GM20431 (cell line): ENCODE measurements around the gene BRME1.

Experiments
- in situ Hi-C: fragments of 300-500 bp; cut with MseI, MboI; formaldehyde crosslinking; loops from one replicate; pipeline ENCODE4 v1.15.0; 2020; ENCODE audit warnings: low sequenced_read_pairs; ENCODE audit not compliant: unreplicated experiment

Gene BRME1

DNA sequence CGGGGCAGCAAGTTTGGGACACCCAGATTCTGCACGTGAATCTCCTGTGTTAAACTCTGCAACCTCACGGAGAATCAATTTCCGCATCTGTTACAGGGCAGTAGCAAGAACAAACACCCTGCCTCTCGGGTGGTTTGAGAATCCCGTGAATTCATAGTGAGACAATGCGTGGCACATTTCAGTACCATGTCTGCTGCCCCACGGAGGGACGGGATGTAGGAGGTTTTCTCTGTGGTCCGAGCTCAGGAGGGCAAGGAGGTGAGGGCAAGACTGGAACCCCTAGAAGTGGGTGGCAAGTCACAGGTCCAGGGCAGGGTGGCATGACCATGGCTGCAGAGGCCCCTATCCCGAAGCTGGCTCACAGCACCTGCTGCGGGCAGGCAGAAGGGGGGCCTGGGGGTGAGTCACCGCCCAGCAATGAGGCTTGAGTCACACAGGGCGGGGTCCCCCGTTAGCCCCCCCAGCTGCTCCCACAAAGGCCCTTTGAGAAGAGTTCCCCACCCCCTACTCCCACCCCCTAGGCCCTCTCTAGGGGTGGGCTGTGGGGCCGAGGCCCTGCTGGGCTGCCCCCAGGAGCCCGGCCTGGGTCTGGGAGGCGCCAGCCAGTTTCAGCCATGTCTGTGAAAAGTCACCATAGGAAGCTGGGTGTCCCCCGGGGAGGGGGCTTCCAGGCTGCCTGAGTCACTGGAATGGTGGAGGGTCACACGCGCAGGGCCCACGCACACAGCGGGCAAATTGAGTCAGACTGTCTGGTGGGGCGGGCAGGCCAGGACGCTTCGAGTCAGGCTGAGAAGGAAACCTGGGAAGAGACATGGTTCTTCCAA is 54.8 kb downstream of the BRME1 start:
- in situ Hi-C loops, result loop anchor here (10.0 kb wide), 1 partner anchor 66 kb away; no protein-coding TSS in a partner anchor

DNA sequence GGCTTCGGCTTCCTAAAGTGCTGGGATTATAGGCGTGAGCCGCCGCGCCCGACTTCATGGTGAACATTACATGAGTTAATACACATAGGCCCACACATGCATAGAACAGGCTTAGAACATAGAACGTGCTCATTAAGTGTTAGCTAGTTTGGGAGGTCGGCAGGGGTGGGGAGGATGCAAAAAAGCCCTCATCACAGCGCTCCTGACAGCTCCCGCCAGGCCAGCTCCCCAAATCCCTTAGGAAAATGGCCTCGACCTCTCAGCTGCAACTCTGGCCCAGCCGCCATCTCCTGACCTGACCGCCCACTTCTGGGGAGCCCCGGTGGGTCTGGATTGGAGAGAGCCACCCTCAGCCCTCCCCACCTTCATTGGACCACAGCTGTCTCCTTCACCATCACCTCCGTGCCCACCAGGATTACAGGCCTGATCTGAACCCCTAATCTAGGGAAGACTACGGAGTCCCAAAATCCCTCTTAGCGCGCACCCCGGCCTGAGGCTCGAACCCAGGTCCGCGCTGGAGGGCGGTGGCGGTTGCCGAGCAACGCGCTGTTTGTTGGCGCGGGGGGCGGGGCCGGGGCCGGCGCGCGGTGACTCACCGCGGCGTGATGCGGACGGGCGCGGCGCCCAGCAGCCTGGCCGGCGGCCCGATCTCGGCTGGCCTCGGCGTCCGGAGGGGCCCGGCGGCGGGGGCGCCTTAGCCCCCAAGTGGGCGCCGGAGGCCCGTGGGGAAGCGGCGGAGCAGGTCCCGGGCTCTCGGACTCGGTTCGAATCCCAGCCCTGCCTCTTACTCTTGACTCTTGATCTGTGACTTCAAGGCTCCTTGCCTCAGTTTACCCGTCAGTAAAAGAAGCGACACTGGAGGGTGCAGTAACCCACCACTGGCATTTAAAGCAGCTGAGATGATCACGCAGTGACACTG is 55.7 kb downstream of the BRME1 start:
- in situ Hi-C loops, result loop anchor here (10.0 kb wide), 1 partner anchor 65 kb away; no protein-coding TSS in a partner anchor

DNA sequence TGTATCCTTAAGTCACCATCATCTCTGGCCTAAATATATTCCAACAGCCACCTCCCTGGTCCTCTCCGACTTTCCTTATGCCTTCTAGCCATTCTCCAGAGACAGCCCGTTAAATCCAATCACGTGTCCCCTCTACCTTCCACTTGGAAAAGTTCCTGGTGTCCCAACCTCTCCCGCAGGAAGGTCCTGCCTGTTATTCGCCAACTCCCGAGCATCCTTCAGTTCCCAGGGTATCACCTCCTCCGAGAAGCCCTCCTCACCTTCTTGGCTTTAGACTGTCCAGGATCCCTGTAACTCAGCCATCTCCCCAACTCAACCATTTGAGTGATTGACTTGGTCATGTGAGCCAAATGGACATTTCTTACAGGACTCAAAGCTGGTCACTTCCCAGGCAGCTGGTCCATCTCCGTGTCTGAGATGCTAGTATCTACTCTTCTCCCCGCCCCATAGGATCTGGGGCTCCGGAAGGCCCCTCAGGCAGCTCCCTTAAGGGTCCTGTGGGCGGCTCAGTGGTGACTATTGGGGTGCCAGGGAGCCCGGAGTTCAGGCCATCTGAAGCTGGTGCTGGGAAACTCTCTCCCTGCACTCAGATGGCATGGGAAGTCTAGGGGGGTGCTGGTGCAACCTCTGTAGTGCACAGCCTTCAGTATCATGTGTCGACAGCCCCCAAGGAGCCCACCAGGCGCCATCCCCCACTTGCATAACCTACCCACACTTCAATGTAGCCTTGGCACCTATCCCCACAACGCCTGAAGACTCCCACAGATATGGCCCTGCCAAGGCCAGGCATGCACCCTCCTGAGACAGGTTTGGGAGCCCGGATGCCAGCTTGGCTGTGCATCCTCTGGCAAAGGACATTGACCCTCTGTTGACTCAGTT is 56.9 kb downstream of the BRME1 start:
- in situ Hi-C loops, result no loop called here

DNA sequence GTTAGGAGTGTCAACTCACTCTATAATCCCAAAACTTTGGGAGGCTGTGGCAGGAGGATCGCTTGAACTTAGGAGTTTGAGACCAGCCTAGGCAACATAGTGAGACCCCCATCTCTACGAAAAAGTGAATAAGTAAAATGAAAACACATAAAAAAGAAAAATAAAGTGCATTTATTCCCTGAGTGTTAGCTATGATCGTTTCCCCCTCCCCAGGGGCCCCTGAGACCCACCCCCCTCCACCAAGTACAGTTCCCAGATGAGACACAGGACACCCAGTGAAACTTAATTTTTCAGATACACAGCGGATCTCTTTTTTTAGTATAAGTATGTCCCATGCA is 57.6 kb downstream of the BRME1 start:
- in situ Hi-C loops, result no loop called here

DNA sequence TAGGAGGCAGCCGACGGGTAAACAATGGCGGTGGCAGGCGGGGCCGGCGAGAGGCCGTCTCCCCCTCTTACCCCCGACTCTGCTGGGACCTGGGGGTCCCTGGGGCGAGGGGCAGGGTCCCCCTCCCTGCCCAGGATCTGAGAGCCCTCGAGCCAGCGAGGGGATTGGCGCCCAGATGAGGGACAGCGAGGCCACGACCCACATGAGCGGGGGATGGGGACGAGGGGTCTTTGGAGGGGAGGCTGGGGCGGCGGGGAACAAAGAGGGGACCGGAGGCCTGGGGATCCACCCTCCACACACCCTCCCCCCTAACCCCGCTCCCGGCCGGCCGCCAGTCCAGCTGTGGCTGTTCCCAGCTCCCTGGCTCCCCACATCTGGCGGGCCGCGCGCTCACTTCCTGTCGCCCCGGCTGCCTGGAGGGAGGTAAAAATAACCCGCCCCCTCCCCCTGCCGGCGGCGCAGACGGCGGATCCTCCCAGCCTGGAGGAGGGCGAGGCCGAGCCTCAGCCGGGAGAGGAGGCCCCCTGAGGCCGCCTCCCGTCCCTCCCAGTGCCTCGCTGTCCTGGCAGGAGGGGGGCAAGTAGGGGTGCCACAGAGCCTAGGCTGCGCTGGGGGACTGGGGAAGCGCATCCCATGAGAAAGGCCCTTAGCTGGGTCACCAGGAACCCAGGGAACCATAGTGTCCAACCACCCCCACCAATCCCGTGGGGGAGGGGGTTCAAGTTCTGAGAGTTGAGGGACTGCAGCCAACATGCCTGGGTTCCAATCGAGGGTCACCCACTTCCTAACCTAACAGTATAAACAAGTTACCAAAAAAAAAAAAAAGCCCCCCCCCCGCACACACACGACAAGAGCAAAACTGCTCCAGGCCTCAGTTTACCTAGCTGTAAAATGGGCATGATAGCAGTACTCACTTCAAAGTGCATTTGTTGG is 58.2 kb downstream of the BRME1 start:
- in situ Hi-C loops, result no loop called here

DNA sequence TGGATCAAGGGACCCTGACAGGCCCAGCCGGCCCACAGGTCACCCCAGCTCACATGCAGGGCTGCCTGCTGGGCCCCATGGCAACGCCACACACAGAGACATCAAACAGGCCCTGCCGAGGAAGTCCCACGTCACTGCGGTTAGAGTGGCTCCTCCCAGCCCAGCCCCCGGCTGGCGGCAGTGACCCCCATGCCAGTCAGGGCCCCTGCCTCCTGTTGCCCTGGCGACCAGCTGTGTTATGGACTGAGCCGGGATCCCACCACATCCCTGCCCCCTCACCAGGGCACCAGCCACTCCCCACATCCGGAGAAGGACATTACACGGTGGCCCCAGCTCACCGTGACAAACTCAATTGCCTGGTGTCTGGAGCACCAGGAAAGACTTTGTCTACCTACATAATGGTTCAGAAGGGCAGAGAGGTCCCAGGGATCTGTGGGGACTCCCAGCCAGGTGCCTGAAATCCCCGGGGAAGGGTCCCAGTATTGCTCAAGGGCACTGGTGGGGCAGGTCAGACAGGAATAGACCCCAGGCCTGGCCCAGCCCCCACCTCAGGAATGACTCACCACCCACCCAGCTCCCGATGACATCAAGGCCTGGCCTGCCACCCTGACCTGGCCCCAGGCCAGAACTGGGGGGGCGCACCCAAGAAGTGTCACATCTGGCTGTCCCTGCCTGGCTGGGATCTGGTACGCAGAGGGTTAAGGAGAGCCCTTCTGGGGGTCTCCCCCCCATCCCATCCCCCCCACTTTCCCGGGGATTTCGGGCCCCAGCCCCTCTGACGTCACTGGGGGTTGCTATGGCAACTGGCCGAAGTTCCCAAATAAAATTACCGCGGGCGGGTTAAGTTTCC is 59.1 kb downstream of the BRME1 start:
- in situ Hi-C loops, result no loop called here

DNA sequence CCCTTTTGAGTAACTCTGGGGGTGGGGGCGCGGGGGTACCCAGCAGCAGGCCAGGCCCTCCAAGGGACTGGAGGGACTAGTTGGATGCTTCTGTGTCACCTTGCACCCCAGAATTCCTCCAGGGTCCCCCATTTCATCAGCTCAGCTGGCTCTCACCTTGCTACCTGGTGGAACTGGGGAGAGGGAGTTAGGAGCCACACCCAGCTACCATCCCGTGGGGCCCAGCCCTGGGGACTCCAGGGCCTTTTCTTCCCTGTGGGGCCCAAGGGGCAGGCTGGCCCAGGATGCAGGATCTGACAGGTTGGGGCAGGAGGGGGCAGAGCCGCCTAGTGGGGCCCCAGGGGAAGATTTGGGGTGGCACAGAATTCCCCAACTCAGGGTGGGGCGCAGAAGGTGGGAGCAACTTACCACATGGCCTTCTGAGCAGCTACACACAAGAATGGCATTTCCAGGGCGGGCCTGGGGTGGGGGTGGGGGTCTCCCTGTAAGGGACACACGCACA is 61.7 kb downstream of the BRME1 start:
- in situ Hi-C loops, result no loop called here

DNA sequence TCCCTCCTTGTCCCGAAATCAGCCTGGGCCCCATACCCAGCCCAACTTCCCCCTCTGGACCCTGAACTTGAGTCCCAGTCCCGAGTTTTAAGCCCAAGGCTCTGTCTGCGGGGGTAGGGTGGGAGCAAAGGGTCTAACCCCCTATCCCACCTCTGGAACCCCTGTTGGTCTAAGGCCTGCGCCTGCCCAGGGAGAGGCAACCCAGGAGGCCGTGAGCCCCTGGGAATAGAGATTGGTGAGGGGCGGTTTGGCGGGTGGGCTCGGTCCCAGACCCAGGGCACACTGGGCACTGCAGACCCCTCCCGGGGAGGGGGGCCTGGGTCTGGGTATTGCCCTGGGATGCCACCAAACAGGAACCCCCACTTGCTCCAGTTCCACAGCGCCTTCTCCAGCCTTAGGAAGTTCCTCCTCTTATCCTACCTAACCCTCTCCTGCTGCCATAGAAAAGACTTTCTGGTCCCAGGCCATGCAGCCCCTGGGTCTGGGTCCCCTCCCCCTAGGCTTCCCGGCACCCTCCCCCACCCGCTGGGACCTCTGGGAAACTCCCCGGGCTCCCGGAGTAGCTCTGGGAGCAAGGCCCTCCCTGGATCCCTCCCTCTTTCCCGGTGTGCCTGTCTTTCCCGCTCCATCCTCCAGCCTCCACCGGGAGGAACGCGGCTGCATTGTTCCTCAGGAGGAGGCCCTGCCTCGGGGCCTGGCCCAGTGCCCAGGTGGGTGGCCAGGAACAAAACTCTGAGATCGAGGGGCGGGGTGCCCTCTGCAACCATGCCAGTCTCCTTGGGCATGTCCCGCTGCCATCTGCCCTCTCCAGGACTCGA is 62.6 kb downstream of the BRME1 start:
- in situ Hi-C loops, result no loop called here

DNA sequence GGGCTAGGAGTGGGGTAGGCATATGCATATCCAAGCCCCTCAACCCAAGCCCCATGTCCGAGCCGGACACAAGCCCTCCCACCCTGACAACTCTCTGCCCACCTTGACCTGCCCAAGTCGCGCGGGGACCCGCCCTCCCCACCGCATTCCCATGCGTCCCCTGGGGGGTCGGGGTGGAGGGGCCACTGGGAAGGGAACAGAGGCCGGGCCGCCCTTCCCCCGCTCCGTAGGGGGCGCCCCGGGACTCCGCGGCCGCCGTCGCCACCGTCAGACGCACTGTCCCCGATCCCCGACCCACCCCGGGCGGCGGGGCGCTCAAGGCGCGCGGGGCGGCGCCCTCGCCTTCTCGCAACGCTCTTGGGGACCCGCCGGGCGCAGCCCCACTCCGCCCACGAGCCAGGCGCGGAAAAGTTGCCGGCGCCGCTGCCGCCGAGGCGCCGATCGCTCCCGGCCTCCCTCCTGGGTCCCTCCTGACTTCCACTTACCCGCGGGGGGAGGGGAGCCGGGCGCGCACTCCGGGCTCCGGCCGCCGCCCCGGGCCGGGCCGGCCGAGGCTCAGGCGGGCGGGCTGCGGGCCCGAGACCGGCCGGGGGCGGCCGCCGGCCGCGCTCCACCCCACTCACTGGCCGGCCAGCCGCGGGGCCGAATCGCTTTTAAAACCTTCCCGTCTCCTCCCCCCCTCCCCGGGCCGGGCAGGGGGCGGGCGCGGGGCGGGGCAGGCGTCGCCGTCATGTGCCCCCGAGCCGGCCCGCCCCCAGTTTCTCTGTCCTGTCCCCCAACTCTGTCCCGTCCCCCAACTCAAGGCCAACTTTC is 63.4 kb downstream of the BRME1 start:
- in situ Hi-C loops, result no loop called here

DNA sequence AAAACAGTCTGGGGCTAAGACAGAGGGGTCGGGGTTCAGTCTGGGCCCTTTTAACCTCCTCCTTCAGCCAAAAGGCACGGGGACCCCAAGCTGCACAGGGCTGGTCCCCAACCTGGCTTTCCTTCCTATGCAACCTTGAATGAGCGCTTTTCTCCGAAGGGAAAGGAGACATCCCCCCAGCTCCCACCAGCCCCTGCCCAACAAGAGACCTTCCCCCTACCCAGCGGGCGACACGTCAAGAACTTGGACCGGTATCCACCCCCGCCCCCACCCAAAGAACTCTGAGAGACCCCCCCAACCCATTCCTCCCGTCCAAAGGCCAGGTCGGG is 64.0 kb downstream of the BRME1 start:
- in situ Hi-C loops, result no loop called here

DNA sequence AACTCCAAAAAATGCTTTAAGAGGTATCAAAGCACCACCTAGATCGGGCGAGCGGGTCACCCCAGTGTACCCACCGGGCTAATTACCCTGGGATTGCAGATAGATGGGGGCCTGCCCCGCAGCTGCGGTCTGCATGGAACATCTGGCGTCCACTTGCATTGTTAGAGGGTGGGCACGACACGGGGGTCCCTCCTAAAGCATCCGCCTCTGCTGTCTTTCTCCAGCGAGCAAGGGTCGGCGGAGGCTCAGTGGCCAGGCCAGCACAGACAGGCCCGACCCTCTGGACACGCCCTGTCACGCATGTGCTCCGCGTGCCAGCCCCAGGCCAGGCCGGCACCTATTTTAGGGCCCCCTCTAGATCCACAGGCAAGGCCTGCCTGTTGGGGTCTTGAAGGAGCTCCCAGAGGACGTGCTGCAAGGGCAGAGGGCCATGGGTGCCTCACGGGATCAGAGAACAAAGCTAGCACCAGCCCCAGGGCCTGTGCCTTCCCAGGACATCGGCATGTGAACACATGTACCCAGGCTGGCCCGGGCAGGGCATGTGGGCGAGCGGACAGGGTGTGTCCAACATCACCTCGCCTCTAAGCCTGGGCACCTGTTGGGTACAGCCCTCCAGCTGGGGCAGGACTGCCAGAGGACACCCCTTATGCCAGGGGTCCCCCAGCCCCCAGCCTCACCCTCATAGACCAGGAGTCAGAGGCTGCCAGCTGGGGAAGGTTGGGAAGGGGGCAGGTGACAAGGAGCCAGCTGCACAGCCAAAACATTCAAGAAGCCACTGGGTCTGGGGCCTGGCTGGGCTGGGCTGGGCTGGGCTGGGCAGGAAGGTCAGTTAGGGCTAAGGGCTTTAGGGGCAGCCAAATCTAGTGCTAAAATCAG is 64.6 kb downstream of the BRME1 start:
- in situ Hi-C loops, result no loop called here

DNA sequence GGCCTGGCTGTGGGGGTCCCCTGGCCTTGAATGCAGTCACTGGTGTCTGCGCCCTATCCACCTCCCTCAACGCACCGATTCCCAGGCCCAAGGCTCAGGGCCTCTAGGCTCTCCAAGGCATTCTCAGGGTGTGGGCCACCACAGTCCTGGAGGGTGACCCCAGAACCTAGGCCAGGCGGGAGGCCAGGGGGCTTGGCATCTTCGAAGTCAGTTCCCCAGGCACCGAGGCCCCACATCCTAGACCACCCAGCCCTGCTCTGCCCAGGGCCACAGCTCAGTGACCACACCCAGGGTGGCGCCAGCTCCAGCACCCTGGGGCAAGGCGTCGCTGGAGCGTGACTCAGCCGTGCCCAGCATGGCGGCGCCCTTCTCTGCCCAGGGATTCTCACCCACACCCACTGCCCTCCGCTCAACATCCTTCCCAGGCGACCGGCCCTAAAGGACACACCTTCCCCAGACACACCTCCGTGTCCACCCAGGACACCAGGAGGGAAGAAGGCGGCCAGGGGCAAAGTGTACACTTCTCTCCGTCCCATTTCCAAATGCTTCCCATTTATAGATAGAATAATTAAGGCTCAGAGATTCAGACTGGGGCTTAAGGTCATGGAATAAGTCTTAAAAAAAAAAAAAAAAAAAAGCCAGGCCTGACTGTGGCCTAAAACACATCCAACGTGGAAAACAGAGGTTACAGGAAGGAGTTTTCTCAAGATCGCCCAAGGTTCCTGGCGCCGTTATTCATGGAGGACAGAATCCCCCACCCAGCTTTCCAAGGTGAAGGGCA is 65.4 kb downstream of the BRME1 start:
- in situ Hi-C loops, result no loop called here

DNA sequence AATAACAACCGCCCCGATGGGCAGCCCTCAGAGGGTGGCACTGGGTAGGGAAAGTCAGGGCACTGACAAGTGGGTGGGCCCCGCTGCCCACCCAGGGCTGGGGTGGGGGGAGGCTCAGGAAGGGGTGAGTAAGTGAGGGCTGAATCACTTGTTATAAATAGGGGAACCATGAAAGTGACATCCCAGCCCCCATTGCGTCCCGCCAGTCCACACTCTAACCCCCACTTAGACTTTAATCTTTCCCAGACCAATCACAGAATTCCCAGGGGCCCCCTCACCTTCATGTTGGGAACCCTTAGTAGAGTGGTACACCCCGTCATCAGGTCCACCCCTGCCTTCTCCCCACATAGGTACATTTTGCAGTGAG is 66.0 kb downstream of the BRME1 start:
- in situ Hi-C loops, result no loop called here

DNA sequence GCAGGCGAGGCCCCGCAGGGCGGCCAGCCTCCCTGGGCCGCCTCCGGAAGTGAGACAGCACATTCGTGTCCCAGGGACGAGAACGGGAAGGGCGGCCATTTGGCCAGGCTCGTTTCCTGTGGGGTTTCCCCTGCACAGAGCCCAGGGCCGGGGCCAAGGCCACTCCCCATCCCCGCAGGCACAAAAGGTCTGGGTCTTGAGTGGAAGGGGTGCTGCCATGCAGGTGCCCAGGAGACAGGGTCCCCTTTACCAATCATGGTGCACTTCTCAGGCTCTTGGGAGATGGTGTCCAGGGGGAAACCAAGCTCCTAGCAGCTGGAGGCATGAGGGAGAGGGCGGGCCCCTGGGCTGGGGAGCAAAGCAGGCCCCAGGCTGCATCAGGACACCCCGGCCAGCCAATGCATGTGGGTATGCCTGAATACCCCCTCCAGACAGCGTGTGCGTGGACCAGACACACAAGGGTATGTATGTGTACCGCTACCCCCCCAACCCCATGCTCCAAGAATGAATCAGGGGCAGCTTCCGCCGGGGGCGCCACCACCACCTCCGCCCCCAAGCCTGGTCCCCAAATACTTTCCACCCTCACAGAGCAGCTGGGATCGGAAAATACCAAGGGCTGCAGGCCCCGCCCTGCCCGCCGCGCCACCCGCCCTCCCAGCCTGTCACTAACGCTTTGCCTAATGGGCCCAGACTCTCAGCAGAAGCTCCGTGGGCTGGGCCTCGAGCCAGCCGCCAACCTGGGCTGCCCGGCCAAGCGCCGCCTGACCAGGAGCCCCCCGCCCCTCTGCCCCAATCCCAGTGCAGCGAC is 66.6 kb downstream of the BRME1 start:
- in situ Hi-C loops, result no loop called here
